ENCODE results near the gene PRDM7. TPM values are rescaled to one million over a fixed set of nuclear protein-coding genes. Genes with fewer than 3 reads are reported as not detected.
"Not testable (repeated sequence)": the region's sequence is repeated elsewhere in the genome, so short reads cannot be mapped to it uniquely, and the experiment has no call there.

Gene PRDM7
- total RNA-seq, 1 donor from 2014 or later, result not detected

GRCh38 chr16:90015586-90016338 lies 61.4 kb downstream of the PRDM7 start:
- DNase-seq (ENCODE audit: extremely low read depth, low read depth, low spot score), result no peak

GRCh38 chr16:90012991-90013745 lies 64.0 kb downstream of the PRDM7 start:
- no peak for DNase-seq (ENCODE audit: extremely low read depth, low read depth, low spot score)

GRCh38 chr16:90011908-90012501 lies 65.1 kb downstream of the PRDM7 start:
- DNase-seq (ENCODE audit: extremely low read depth, low read depth, low spot score), result no peak

DNA sequence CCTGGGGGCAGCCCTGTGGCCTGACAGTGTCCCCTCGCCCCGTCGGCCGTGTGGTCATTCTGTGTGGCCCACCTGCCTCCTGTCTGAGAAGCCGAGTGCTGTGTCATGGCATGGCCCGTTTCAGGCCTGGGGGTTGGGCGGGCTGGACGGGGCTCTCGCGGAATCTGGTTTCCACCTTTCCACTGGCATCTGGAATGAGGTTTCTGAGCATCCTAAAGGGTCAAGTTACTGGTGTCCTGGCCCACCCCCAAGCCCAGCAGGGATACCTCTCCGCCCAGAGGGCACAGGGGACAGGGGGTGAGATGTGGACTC lies 65.7 kb downstream of the PRDM7 start:
- DNase-seq (ENCODE audit: extremely low read depth, low read depth, low spot score), result no peak

DNA sequence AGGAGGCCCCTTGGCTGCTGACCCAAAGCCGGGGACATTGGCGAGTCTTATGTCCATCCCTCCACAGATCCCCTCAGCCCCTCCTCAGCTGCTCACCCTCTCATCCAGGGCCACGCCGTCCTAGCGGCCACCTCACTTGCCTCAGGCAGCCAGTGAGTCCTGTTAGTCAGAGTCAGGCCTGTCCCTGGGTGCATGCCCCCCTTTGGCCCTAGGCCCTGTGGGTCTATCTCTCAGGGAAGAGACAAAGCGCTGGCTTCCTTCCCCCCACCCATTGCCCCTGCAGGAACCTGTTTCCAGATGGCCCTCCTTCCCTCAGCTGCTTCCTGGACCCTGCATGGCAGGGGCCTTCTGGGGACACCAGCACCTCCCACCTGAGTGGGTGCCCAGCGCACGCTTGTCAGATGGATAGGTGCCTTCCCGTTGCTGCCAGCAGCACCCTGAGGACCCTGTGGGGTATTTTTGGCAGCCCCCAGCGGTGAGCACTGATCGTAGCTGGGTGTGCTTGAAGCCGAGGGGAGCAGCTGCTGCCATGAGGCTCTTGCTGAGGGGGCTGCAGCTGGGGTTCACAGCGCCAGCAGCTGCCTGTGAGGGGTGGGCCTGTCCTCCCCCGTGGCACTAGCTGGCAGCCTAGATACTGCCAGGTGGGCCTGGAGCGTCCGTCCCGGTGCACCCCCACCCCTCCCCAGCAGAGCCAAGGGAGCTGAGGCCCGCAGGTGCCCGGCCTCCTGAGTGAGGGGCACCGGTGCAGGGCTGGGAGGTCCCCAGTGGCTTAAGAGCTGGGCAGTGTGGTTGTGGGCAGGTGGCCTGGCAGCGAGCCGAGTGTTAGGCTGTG lies 66.2 kb downstream of the PRDM7 start:
- DNase-seq (ENCODE audit: extremely low read depth, low read depth, low spot score), result no peak

DNA sequence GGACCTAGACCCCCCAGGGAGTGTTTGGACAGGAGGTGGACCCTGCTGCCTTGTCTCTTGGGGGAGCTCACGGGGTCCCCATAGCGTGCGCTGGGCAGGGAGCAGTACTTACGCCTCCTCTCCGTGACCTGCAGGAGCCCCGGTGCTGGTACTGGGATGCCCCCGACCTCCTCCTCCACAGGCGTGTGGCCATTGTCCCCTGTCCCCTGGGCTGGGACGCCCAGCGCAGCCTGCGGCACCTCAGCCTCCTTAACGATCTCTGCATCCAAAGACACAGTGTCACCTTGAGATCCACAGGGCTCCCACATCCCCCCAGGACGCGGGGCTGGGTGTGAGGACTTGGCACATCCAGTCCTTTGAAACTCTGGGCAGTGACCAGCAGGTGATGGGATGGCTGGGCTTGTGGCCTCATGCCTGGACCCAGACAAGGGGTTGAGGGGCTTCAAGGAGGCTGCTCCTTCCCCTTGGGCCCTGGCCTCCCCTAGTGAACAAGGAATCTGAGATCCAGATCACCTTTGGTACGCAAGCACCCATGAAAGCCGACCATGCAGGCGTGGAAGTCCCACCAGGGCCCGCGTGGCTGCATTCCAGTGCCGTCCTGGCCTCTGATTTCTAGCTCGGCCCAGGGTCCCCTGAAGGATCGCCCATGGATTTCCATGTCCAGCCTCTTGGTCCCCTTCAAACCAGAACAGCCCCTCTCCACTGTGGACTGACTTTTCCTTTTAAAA lies 67.8 kb downstream of the PRDM7 start:
- no peak for DNase-seq (ENCODE audit: extremely low read depth, low read depth, low spot score)

DNA sequence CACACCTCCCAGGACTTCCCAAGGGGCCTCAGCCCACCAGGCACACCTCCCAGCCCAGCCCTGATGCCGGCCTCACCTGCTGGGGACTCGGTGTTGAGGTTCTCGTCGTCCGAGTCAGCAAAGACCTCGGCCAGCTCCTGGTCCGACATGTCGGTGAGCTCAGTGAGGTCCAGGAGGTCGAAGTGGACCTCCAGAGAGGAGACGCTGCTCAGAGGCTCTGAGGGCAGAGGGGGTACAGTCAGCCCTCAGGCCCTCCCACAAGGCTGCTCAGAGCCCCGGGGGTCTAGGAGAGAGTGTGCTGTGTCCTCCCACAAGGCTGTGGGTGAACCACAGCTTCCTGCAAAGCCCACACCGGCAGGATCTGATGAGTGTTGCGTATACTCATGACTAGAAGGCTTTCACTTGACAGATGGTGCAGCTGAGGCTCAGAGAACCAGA lies 68.4 kb downstream of the PRDM7 start:
- DNase-seq (ENCODE audit: extremely low read depth, low read depth, low spot score), result no peak

- DNase-seq (ENCODE audit: extremely low read depth, low read depth, low spot score), result not testable (repeated sequence)
These were observed 69.4 kb downstream of the PRDM7 start for GRCh38 chr16:90007635-90008234.

DNA sequence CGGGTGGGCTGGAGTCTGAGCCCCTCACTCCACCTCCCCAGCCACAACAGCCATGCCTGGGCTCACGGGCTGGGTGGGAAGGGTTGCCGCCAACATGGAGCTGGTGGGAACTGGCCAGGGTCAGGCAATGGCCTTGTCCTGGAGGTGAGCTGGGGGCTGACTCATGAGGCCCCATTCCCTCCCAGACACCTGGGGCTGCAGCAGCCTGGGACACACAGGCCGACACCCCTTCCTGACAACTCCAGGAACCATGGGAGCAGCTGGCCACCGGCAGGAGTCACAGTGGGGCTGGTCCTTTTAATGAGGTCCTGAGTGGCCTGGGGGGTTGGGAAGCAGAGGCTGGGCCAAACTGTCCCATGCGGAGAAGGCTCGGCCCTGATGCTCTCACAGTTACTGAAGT lies 70.1 kb downstream of the PRDM7 start:
- DNase-seq (ENCODE audit: extremely low read depth, low read depth, low spot score), result no peak

Other genes with a start within 250 kb of the PRDM7 start
- gene SPIRE2, start 248.9 kb downstream of the PRDM7 start, total RNA-seq, result 1.6 and 3.3 TPM in 2 replicates
- gene TCF25, start 203.7 kb downstream of the PRDM7 start, total RNA-seq, result 184 and 223 TPM in 2 replicates
- 2.7 and 2.8 TPM in 2 replicates for gene MC1R, start 158.5 kb downstream of the PRDM7 start, total RNA-seq
- gene TUBB3, start 154.0 kb downstream of the PRDM7 start, total RNA-seq, result 275 and 412 TPM in 2 replicates
- gene DEF8, start 128.6 kb downstream of the PRDM7 start, total RNA-seq, result 107 and 162 TPM in 2 replicates
- gene DBNDD1, start 57.9 kb downstream of the PRDM7 start, total RNA-seq, result 15.5 and 19.0 TPM in 2 replicates